GM23248 (cell line): ENCODE measurements around the gene CENPP. TPM values are rescaled to one million over a fixed set of nuclear protein-coding genes. Genes with fewer than 3 reads are reported as not detected.

ENCODE experiments used
- DNase-seq: peaks from one replicate; pipeline ENCODE4 v3.0.0-alpha.2; 2015
- H2AFZ ChIP-seq: fragments of 200-600 bp; sonication (generic); 2 replicates; pipeline ENCODE4 v1.6.1; 2016; ENCODE audit warnings: antibody characterized with exemption
- H3F3A ChIP-seq: fragments of 200-600 bp; sonication (generic); 2 replicates; pipeline ENCODE4 v1.6.1; 2016; ENCODE audit warnings: mild to moderate bottlenecking, antibody characterized with exemption, mixed run types; ENCODE audit not compliant: insufficient read depth
- H3K27ac ChIP-seq: fragments of 200-600 bp; sonication (generic); 2 replicates; pipeline ENCODE4 v1.5.1; 2016; ENCODE audit warnings: mild to moderate bottlenecking
- H3K27me3 ChIP-seq: fragments of 200-600 bp; sonication (generic); replicated peaks from 2 replicates; pipeline ENCODE4 v1.6.1; 2016; ENCODE audit warnings: mild to moderate bottlenecking; ENCODE audit not compliant: insufficient read depth
- H3K36me3 ChIP-seq: fragments of 200-600 bp; sonication (generic); 2 replicates; pipeline ENCODE4 v1.6.1; 2016; ENCODE audit warnings: low read depth, mild to moderate bottlenecking
- H3K4me1 ChIP-seq: fragments of 200-600 bp; sonication (generic); 2 replicates; pipeline ENCODE4 v1.6.1; 2016; ENCODE audit warnings: mild to moderate bottlenecking; ENCODE audit not compliant: insufficient read depth
- H3K4me2 ChIP-seq: fragments of 200-600 bp; sonication (generic); one replicate; pipeline ENCODE4 v1.6.1; 2016; ENCODE audit warnings: mild to moderate bottlenecking; ENCODE audit not compliant: unreplicated experiment
- H3K4me3 ChIP-seq: fragments of 200-600 bp; sonication (generic); 2 replicates; pipeline ENCODE4 v1.5.1; 2016; ENCODE audit warnings: mild to moderate bottlenecking
- H3K79me2 ChIP-seq: fragments of 200-600 bp; sonication (generic); 2 replicates; pipeline ENCODE4 v1.6.1; 2016; ENCODE audit warnings: mild to moderate bottlenecking; ENCODE audit not compliant: insufficient read depth
- H3K9ac ChIP-seq: fragments of 200-600 bp; sonication (generic); 2 replicates; pipeline ENCODE4 v1.6.1; 2016; ENCODE audit warnings: mild to moderate bottlenecking
- H3K9me2 ChIP-seq: fragments of 200-600 bp; sonication (generic); 2 replicates; pipeline ENCODE4 v1.6.1; 2016; ENCODE audit warnings: mixed run types, mild to moderate bottlenecking, moderate library complexity; ENCODE audit not compliant: insufficient read depth
- H3K9me3 ChIP-seq: fragments of 200-600 bp; sonication (generic); one replicate; pipeline ENCODE4 v1.6.1; 2017; ENCODE audit warnings: low read depth
- H4K20me1 ChIP-seq: fragments of 200-600 bp; sonication (generic); 2 replicates; pipeline ENCODE4 v1.6.0; 2016; ENCODE audit not compliant: insufficient read depth
- EZH2 ChIP-seq: fragments of 200-600 bp; sonication (generic); IDR thresholded peaks from 2 replicates; pipeline ENCODE4 v1.6.1; 2018; ENCODE audit warnings: antibody characterized with exemption, mild to moderate bottlenecking; ENCODE audit not compliant: insufficient read depth, poor library complexity, severe bottlenecking
- EZH2phosphoT487 ChIP-seq: fragments of 200-600 bp; sonication (generic); IDR thresholded peaks from 2 replicates; pipeline ENCODE4 v1.6.1; 2018; ENCODE audit warnings: antibody characterized with exemption, moderate library complexity, mild to moderate bottlenecking, low read depth; ENCODE audit not compliant: insufficient read depth
- WGBS, 2 experiments: methylation state at CpG; one replicate each; pipeline ENCODE4 v1.1.6; 2015 to 2017; ENCODE audit warnings: low lambda C conversion rate in 2 of 2, low coverage in 1 of 2; ENCODE audit errors: missing lambda C conversion rate in 2 of 2; 5-methylcytosine and 5-hydroxymethylcytosine counted together
- in situ Hi-C: fragments of 300-500 bp; cut with MboI; formaldehyde crosslinking; loops from 2 replicates; pipeline ENCODE4 v1.15.0; 2020
- polyA plus RNA-seq: library from polyadenylated mRNA; unstranded; fragments of >200 nt; fragmentation: Nextera tagmentation; extraction: Ambion mirVana; gene quantifications from 2 replicates; pipeline ENCODE4 v1.2.1, GENCODE V29; 2016
- total RNA-seq: library from RNA; depleted of rRNA; stranded (reverse); fragments of >200 nt; shearing (Covaris generic); gene quantifications from 2 replicates; pipeline ENCODE4 v1.2.3, GENCODE V29; 2014

Gene CENPP
- total and polyA plus RNA-seq, 2 experiments from 2014 or later, result 2.5 to 7.4 TPM

DNA sequence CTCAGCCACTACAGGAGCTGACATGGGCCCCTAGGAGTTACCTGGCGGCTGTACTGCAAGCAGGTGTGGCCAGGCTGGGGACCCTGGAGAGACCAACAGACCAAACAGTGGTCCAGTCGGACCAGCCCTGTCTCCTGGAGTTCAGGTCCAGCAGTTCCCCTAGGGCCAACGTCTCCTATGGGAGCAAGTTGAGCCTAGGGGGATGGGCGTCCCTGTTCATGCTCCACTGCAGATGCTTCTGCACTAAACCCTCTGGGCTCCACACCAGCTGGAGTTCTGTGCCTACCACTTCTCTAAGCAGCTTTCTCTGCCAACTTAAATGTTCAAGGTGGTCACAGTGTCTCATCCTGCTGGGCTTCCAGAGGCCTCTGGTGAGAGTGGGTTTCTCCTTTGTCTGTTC is 119.1 kb downstream of the CENPP start:
- Histone ChIP-seq H3K9ac (no peak overlapping the region), H3K9me2 (no peaks in the 10 kb centered on the region), H3F3A (0 out of 2 replicates have a peak, but pooled peaks cover 4% of the 10 kb centered on the region), H2AFZ (no peak overlapping the region), H4K20me1 (no peaks in the 10 kb centered on the region), H3K4me2 (no peak overlapping the region), H3K27me3 (no peaks in the 10 kb centered on the region), H3K9me3 (no peaks in the 10 kb centered on the region), H3K79me2 (no peaks in the 10 kb centered on the region), H3K4me3 (no peak overlapping the region), H3K36me3 (no peaks in the 10 kb centered on the region), H3K27ac (no peak overlapping the region), H3K4me1 (peaks cover 3% of the 10 kb centered on the region)
- in situ Hi-C loops, result loop anchor here (10.0 kb wide), 1 partner anchor 190 kb away; no protein-coding TSS in a partner anchor
- WGBS, 2 experiments, result 78 to 85% methylated on average over 4 of the region's 4 CpGs
- no peak for DNase-seq
- TF ChIP-seq EZH2phosphoT487, result no peak
- no peak for TF ChIP-seq EZH2

DNA sequence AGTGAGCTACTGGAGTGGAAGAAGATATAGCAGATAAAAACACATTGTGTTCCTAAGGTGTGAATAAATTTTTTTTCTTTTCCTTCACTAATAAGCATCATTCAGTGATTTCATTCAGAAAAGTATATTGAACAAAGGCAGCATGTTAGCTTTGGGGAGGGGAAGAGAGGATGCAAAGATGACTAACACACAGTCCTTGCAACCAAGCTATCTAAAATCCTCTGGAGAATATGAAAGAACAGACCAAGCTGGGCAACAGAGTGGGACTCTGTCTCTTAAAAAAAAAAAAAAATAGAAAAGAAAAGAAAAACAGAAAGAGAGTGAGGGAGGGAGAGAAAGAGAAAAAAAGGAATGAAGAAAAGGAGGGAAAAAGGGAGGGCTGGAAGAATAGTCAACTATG is 120.8 kb downstream of the CENPP start:
- no peak for DNase-seq
- no peak overlapping the region for H3K9ac ChIP-seq
- H3K36me3 ChIP-seq, result no peaks in the 10 kb centered on the region
- H3K4me2 ChIP-seq, result no peak overlapping the region
- H3K4me1 ChIP-seq, result no peaks in the 10 kb centered on the region
- no peaks in the 10 kb centered on the region for H4K20me1 ChIP-seq
- no peak overlapping the region for H3K4me3 ChIP-seq
- in situ Hi-C loops, result loop anchor here (10.0 kb wide), 1 partner anchor 188 kb away; no protein-coding TSS in a partner anchor
- no peaks in the 10 kb centered on the region for H3K9me3 ChIP-seq
- no peak overlapping the region for H3K27ac ChIP-seq
- no peaks in the 10 kb centered on the region for H3F3A ChIP-seq
- no peaks in the 10 kb centered on the region for H3K79me2 ChIP-seq
- TF ChIP-seq EZH2phosphoT487 (no peak), EZH2 (no peak)
- no peaks in the 10 kb centered on the region for H3K27me3 ChIP-seq
- H3K9me2 ChIP-seq, result no peaks in the 10 kb centered on the region
- no peak overlapping the region for H2AFZ ChIP-seq

DNA sequence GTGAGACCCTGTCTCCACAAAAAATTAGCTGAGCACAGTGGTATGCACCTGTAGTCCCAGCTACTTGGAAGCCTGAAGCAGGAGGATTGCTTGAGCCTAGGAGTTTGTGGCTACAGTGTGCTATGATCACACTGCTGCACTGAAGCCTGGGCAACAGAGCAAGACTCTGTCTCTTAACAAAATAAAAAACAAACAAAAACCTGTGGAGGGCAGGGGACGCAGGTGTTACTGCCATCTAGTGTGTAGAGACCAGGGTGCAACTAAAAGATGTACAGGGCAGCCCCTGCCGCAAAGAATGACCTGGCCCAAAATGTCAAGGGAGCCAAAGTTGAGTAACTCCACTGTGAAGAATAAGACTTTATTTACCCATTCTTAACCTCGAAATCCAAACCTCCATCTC is 129.5 kb downstream of the CENPP start:
- no peaks in the 10 kb centered on the region for H3K36me3 ChIP-seq
- H4K20me1 ChIP-seq, result no peaks in the 10 kb centered on the region
- no peak overlapping the region for H3K4me2 ChIP-seq
- no peak overlapping the region for H3K27ac ChIP-seq
- no peak overlapping the region for H2AFZ ChIP-seq
- no peak for DNase-seq
- no peaks in the 10 kb centered on the region for H3K9me3 ChIP-seq
- WGBS, 2 experiments, result 85 to 94% methylated on average over 3 of the region's 3 CpGs
- no peaks in the 10 kb centered on the region for H3K27me3 ChIP-seq
- in situ Hi-C loops, result no loop called here
- H3K79me2 ChIP-seq, result no peaks in the 10 kb centered on the region
- H3K9me2 ChIP-seq, result no peaks in the 10 kb centered on the region
- H3K4me1 ChIP-seq, result no peaks in the 10 kb centered on the region
- no peak overlapping the region for H3K9ac ChIP-seq
- no peak overlapping the region for H3K4me3 ChIP-seq
- TF ChIP-seq EZH2 (no peak), EZH2phosphoT487 (no peak)
- H3F3A ChIP-seq, result no peaks in the 10 kb centered on the region

DNA sequence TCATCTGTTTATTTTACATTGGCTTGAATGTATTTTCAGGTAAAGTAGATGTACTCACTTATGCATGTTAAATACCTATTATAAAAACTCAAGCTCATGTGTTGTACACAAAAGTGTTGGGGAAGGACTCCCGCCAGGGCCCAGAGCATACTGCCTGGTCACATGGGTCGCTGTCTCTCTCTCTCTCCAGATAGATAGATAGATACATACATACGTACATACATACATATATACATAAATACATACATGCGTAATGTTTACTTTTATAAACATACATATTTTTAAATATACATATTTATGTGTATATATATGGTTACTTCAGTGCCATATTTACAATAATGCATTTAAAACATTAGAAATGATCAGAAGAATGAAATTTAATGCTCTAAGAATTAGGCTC is 131.8 kb downstream of the CENPP start:
- H3K9me3 ChIP-seq, result no peaks in the 10 kb centered on the region
- WGBS, 2 experiments, result 91 to 97% methylated on average over 4 of the region's 4 CpGs
- no peak overlapping the region for H3K4me3 ChIP-seq
- no peak for TF ChIP-seq EZH2phosphoT487
- no peak for TF ChIP-seq EZH2
- no peak overlapping the region for H3K27ac ChIP-seq
- H3K79me2 ChIP-seq, result no peaks in the 10 kb centered on the region
- no peak overlapping the region for H3K9ac ChIP-seq
- in situ Hi-C loops, result no loop called here
- no peak for DNase-seq
- no peaks in the 10 kb centered on the region for H3K27me3 ChIP-seq
- no peaks in the 10 kb centered on the region for H3K9me2 ChIP-seq
- H3F3A ChIP-seq, result no peaks in the 10 kb centered on the region
- H3K36me3 ChIP-seq, result no peaks in the 10 kb centered on the region
- no peak overlapping the region for H2AFZ ChIP-seq
- H3K4me2 ChIP-seq, result no peak overlapping the region
- H3K4me1 ChIP-seq, result no peaks in the 10 kb centered on the region
- H4K20me1 ChIP-seq, result no peaks in the 10 kb centered on the region

DNA sequence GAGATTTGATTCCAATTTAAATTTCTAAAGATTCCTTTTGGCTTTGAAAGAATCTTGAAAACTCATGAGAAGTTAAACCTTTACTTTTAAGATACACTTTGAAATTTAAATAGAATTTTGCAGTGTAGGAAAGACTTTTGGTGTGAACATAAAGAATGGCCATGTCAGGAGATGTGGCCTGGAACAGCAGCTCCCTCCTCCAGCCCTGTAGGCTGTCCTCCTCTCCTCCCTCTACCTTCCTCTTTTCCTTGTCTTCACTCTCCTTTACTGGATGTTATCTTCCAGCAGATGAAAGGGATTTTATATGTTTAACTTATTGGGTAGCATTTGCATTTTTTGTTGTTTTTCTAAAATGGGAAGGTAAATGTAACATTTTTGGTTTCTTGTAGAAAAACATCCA is 137.6 kb downstream of the CENPP start:
- Histone ChIP-seq H3K4me2 (peak overlapping the region; percentile 61), H3K27me3 (no peaks in the 10 kb centered on the region), H3K9me3 (no peaks in the 10 kb centered on the region), H3K9me2 (no peaks in the 10 kb centered on the region), H3F3A (peaks cover 19% of the 10 kb centered on the region), H3K36me3 (no peaks in the 10 kb centered on the region), H3K4me3 (peak overlapping the region; percentile 44; the same call in 1 of the 2 replicates), H3K9ac (peak overlapping the region; percentile 53), H3K4me1 (peaks cover 25% of the 10 kb centered on the region), H3K79me2 (no peaks in the 10 kb centered on the region), H4K20me1 (no peaks in the 10 kb centered on the region), H2AFZ (peak overlapping the region; percentile 62), H3K27ac (peak overlapping the region; percentile 66)
- DNase-seq, result no peak
- in situ Hi-C loops, result no loop called here
- TF ChIP-seq EZH2phosphoT487, result no peak
- TF ChIP-seq EZH2, result no peak
